GM23338 (cell line): ENCODE results near the gene TMEM116. TPM values are rescaled to one million over a fixed set of nuclear protein-coding genes. Genes with fewer than 3 reads are reported as not detected.

Experiments used
- CREB1 ChIP-seq: fragments of 250-450 bp; sonication (Bioruptor Pico); IDR thresholded peaks from 2 replicates; pipeline ENCODE4 v1.5.0; 2020; ENCODE audit warnings: low read depth, mild to moderate bottlenecking, moderate library complexity
- CTCF ChIP-seq, 2 experiments: fragments of 200-600 bp in 1 of 2; sonication (generic) in 1 of 2; conservative IDR thresholded peaks; 2 replicates each; pipeline versions ENCODE4 v1.5.1 to v1.6.1; 2016 to 2017; ENCODE audit warnings: antibody characterized with exemption in 2 of 2, low read depth in 2 of 2, mild to moderate bottlenecking in 2 of 2, moderate library complexity in 1 of 2
- EZH2phosphoT487 ChIP-seq: fragments of 200-600 bp; sonication (generic); IDR thresholded peaks from one replicate; pipeline ENCODE4 v1.8.1; 2018; ENCODE audit warnings: antibody characterized with exemption; ENCODE audit not compliant: unreplicated experiment
- NANOG ChIP-seq: IDR thresholded peaks from 2 replicates; pipeline ENCODE4 v1.6.1; 2016; ENCODE audit warnings: antibody characterized with exemption, borderline replicate concordance
- POLR2AphosphoS5 ChIP-seq: IDR thresholded peaks from 2 replicates; pipeline ENCODE4 v1.6.1; 2016; ENCODE audit warnings: antibody characterized with exemption, low read depth
- STAT1 ChIP-seq: IDR thresholded peaks from one replicate; pipeline ENCODE4 v1.6.1; 2016; ENCODE audit warnings: antibody characterized with exemption; ENCODE audit not compliant: unreplicated experiment
- ZNF462 ChIP-seq: fragments of 250-450 bp; sonication (Bioruptor Pico); IDR thresholded peaks from 2 replicates; pipeline ENCODE4 v1.5.0; 2020; ENCODE audit warnings: mild to moderate bottlenecking, moderate library complexity
- polyA plus RNA-seq: library from polyadenylated mRNA; unstranded; fragments of >200 nt; fragmentation: Nextera tagmentation; extraction: Ambion mirVana; gene quantifications from 2 replicates; pipeline ENCODE4 v1.2.1, GENCODE V29; 2016
- total RNA-seq: library from RNA; depleted of rRNA; stranded (reverse); fragments of >200 nt; shearing (Covaris generic); gene quantifications from 2 replicates; pipeline ENCODE4 v1.2.3, GENCODE V29; 2014
- TF ChIP-seq, protein P1 (sequence below): IDR thresholded peaks from 2 replicates; pipeline ENCODE4 v1.6.1; 2016; ENCODE audit warnings: antibody characterized with exemption

The TMEM116 gene
- total and polyA plus RNA-seq, 2 experiments from 2014 or later = 8.0 to 10.4 TPM

DNA sequence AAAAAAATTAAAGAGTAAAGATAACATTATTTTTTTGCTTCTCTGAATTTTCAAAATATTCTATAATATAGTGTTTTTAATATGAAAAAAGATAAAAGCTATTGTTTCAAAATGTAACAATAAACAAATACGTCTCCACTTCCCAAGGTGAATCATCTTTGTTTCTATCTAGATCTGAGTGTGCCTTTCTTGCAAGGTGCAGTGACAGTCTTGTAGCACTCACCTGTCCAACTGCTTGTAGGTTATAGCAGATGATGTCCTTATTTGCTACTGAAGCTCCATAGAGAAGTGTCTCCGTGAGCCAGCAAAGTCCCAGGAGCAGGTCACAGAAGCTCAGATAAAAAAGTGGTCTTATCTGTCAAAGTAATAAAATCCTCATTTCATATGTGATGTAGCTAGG, 21.4 kb downstream of the TMEM116 start (continued):
- no peak for TF ChIP-seq ZNF462 (CRISPR knock-in tag)
- TF ChIP-seq, protein P1, sequence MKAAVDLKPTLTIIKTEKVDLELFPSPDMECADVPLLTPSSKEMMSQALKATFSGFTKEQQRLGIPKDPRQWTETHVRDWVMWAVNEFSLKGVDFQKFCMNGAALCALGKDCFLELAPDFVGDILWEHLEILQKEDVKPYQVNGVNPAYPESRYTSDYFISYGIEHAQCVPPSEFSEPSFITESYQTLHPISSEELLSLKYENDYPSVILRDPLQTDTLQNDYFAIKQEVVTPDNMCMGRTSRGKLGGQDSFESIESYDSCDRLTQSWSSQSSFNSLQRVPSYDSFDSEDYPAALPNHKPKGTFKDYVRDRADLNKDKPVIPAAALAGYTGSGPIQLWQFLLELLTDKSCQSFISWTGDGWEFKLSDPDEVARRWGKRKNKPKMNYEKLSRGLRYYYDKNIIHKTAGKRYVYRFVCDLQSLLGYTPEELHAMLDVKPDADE = no peak
- no peak for TF ChIP-seq NANOG
- TF ChIP-seq POLR2AphosphoS5 = no peak
- TF ChIP-seq EZH2phosphoT487 = no peak
- no peak for TF ChIP-seq CREB1
- TF ChIP-seq STAT1 = no peak
- TF ChIP-seq CTCF (conservative IDR thresholded peaks at IDR 0.05; ENCODE audit: low read depth in 2 of 2) = no peak
